H9 (cell line): Measurements from ENCODE around the gene PLIN4. TPM values are rescaled to one million over a fixed set of nuclear protein-coding genes. Genes with fewer than 3 reads are reported as not detected.

Source experiments
- DNase-seq: peaks from one replicate; pipeline ENCODE4 v3.0.0-alpha.2; 2017
- H2AFZ ChIP-seq: one replicate; pipeline ENCODE4 v1.6.1; 2013; ENCODE audit warnings: mild to moderate bottlenecking, low read length, control low read depth, moderate library complexity
- H2AK5ac ChIP-seq: 2 replicates; pipeline ENCODE4 v1.6.1; 2013; ENCODE audit warnings: low read length, control low read depth, mixed read lengths; ENCODE audit not compliant: insufficient read length
- H2BK120ac ChIP-seq: one replicate; pipeline ENCODE4 v1.6.1; 2013; ENCODE audit warnings: low read depth, mild to moderate bottlenecking, low read length, control low read depth, inconsistent platforms; ENCODE audit not compliant: poor library complexity, severe bottlenecking
- H2BK12ac ChIP-seq: 2 replicates; pipeline ENCODE4 v1.6.1; 2013; ENCODE audit warnings: low read length, control low read depth, mixed read lengths, low read depth; ENCODE audit not compliant: insufficient read length
- H2BK15ac ChIP-seq: 2 replicates; pipeline ENCODE4 v1.6.1; 2013; ENCODE audit warnings: low read depth, low read length, control low read depth
- H2BK20ac ChIP-seq: one replicate; pipeline ENCODE4 v1.6.1; 2013; ENCODE audit warnings: low read depth, mild to moderate bottlenecking, low read length, control low read depth, inconsistent platforms; ENCODE audit not compliant: poor library complexity, severe bottlenecking
- H2BK5ac ChIP-seq: 2 replicates; pipeline ENCODE4 v1.6.1; 2013; ENCODE audit warnings: low read length, control low read depth, mixed read lengths; ENCODE audit not compliant: insufficient read length
- H3K14ac ChIP-seq: 2 replicates; pipeline ENCODE4 v1.6.1; 2013; ENCODE audit warnings: low read length, control low read depth; ENCODE audit not compliant: insufficient read depth
- H3K18ac ChIP-seq: 2 replicates; pipeline ENCODE4 v1.6.1; 2013; ENCODE audit warnings: low read depth, mild to moderate bottlenecking, mixed read lengths, low read length, control low read depth; ENCODE audit not compliant: insufficient read length
- H3K23ac ChIP-seq: 2 replicates; pipeline ENCODE4 v1.6.1; 2013; ENCODE audit warnings: low read length, control low read depth, mixed read lengths, low read depth; ENCODE audit not compliant: insufficient read length
- H3K23me2 ChIP-seq: 2 replicates; pipeline ENCODE4 v1.6.1; 2013; ENCODE audit warnings: low read depth, mild to moderate bottlenecking, mixed read lengths, low read length, control low read depth; ENCODE audit not compliant: insufficient read length, poor library complexity, severe bottlenecking
- H3K27ac ChIP-seq: 2 replicates; pipeline ENCODE4 v1.5.1; 2013; ENCODE audit warnings: low read length, control low read depth, mixed read lengths, low read depth; ENCODE audit not compliant: insufficient read length
- H3K27me3 ChIP-seq: 2 replicates; pipeline ENCODE4 v1.6.1; 2013; ENCODE audit warnings: low read length, control low read depth, inconsistent platforms; ENCODE audit not compliant: insufficient read depth
- H3K4ac ChIP-seq: 2 replicates; pipeline ENCODE4 v1.6.1; 2013; ENCODE audit warnings: low read depth, mild to moderate bottlenecking, control low read depth, inconsistent platforms, low read length, moderate library complexity
- H3K4me1 ChIP-seq: 2 replicates; pipeline ENCODE4 v1.6.1; 2013; ENCODE audit warnings: low read length, control low read depth, inconsistent platforms; ENCODE audit not compliant: insufficient read depth
- H3K4me2 ChIP-seq: 2 replicates; pipeline ENCODE4 v1.6.1; 2013; ENCODE audit warnings: low read length, control low read depth, mixed read lengths; ENCODE audit not compliant: insufficient read length, insufficient read depth
- H3K56ac ChIP-seq: 2 replicates; pipeline ENCODE4 v1.6.1; 2013; ENCODE audit warnings: low read depth, mild to moderate bottlenecking, mixed read lengths, low read length, control low read depth; ENCODE audit not compliant: insufficient read length
- H3K79me1 ChIP-seq: 2 replicates; pipeline ENCODE4 v1.6.1; 2013; ENCODE audit warnings: low read depth, mild to moderate bottlenecking, moderate library complexity, low read length, control low read depth, inconsistent platforms; ENCODE audit not compliant: insufficient read depth, poor library complexity, severe bottlenecking
- H3K79me2 ChIP-seq: 2 replicates; pipeline ENCODE4 v1.6.1; 2013; ENCODE audit warnings: low read length, control low read depth, inconsistent platforms; ENCODE audit not compliant: insufficient read depth
- H3K9ac ChIP-seq: 2 replicates; pipeline ENCODE4 v1.6.1; 2013; ENCODE audit warnings: low read length, control low read depth, mixed read lengths; ENCODE audit not compliant: insufficient read length; ENCODE audit errors: extremely low read depth
- H3K9me3 ChIP-seq: one replicate; pipeline ENCODE4 v1.6.1; 2013; ENCODE audit warnings: low read depth, low read length, inconsistent platforms; ENCODE audit not compliant: control insufficient read depth
- H3T11ph ChIP-seq: one replicate; pipeline ENCODE4 v1.6.1; 2013; ENCODE audit warnings: mild to moderate bottlenecking, low read length, control low read depth, inconsistent platforms
- H4K20me1 ChIP-seq: one replicate; pipeline ENCODE4 v1.6.1; 2013; ENCODE audit not compliant: control insufficient read depth, insufficient read length, insufficient read depth
- H4K5ac ChIP-seq: 2 replicates; pipeline ENCODE4 v1.6.1; 2013; ENCODE audit warnings: low read depth, mild to moderate bottlenecking, mixed read lengths, low read length, control low read depth; ENCODE audit not compliant: insufficient read length
- H4K8ac ChIP-seq: replicated peaks from 2 replicates; pipeline ENCODE4 v1.6.1; 2013; ENCODE audit warnings: low read length, control low read depth, mixed read lengths, low read depth; ENCODE audit not compliant: insufficient read length
- H4K91ac ChIP-seq: 2 replicates; pipeline ENCODE4 v1.6.1; 2013; ENCODE audit warnings: low read depth, mild to moderate bottlenecking, moderate library complexity, mixed read lengths, low read length, control low read depth; ENCODE audit not compliant: insufficient read length
- H3K27ac Mint-ChIP-seq, 3 experiments: 2 replicates in 2 of 3; 3 replicates in 1 of 3; pipeline ENCODE4 v1.8.0; 2020 to 2021; ENCODE audit warnings: mixed read lengths in 3 of 3, mild to moderate bottlenecking in 1 of 3, moderate library complexity in 1 of 3
- H3K27me3 Mint-ChIP-seq: 2 replicates; pipeline ENCODE4 v1.8.0; 2021; ENCODE audit warnings: low read depth, mild to moderate bottlenecking, moderate library complexity, mixed read lengths
- H3K36me3 Mint-ChIP-seq, 3 experiments: 2 replicates in 2 of 3; 3 replicates in 1 of 3; pipeline ENCODE4 v1.8.0; 2020 to 2021; ENCODE audit warnings: low read depth in 3 of 3, mixed read lengths in 3 of 3; ENCODE audit not compliant: insufficient read depth in 1 of 3
- H3K4me1 Mint-ChIP-seq, 2 experiments: 2 replicates each; pipeline ENCODE4 v1.8.0; 2020; ENCODE audit warnings: mixed read lengths in 2 of 2
- H3K4me3 Mint-ChIP-seq, 2 experiments: 2 replicates in 1 of 2; 3 replicates in 1 of 2; pipeline ENCODE4 v1.8.0; 2020 to 2021; ENCODE audit warnings: mild to moderate bottlenecking in 2 of 2, mixed read lengths in 2 of 2, moderate library complexity in 1 of 2
- H3K9me3 Mint-ChIP-seq, 2 experiments: 2 replicates in 1 of 2; 3 replicates in 1 of 2; pipeline ENCODE4 v1.8.0; 2020; ENCODE audit warnings: mild to moderate bottlenecking in 2 of 2, mixed read lengths in 2 of 2, moderate library complexity in 1 of 2
- WGBS: extraction: QIAGEN DNeasy Blood & Tissue Kit; methylation state at CpG from one replicate; pipeline ENCODE4 v1.1.7; 2013; ENCODE audit warnings: missing lambda C conversion rate, low lambda C conversion rate, mixed read lengths; ENCODE audit not compliant: insufficient read length; ENCODE audit errors: extremely low coverage; 5-methylcytosine and 5-hydroxymethylcytosine counted together
- total RNA-seq: library from RNA; stranded (reverse); gene quantifications from 2 replicates; pipeline ENCODE4 v1.2.1, GENCODE V29; 2021
- TF ChIP-seq, protein P1 (sequence below): fragments of 200-600 bp; sonication (generic); conservative IDR thresholded peaks from 3 replicates; pipeline ENCODE4 v1.8.0; 2021; ENCODE audit warnings: antibody characterized with exemption, mild to moderate bottlenecking

The PLIN4 gene
- total RNA-seq, 1 experiment from 2014 or later: 1.1 TPM

DNA sequence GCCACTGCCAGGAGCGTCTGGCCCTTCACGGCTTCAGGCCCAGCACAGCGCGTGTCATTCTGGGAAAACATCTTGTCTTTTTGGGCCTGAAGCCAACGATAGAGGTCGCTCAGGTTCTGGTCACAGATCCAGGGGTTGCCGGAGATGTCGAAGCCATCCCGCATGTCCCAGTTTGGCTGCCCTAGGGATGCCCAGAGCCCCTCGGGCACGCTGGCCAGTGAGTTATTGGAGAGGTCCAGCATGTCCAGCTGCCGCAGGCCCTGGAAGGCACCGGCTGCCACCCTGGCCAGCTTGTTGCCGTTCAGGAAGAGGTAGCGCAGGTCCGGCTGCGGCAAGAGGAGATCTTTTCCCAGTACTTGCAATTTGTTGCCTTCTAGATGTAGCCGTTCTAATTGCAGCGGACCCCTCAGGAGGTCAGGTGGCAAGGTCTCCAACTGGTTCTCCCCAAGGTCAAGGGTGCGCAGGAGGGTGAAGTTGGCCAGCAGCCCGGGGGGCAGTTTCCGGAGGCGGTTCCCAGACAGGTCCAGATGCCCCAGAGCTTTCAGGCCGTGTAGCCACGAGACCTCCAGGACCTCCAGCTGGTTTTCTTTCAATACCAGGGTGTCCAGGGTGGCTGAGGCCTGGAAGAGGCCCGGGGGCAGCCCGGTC lies 19.8 kb upstream of the PLIN4 start:
- no peak overlapping the region for H3K18ac ChIP-seq
- H4K20me1 ChIP-seq: no peaks in the 10 kb centered on the region
- H2BK15ac ChIP-seq: no peak overlapping the region
- H3K14ac ChIP-seq: no peak overlapping the region; the same call in 1 of the 2 replicates
- Mint-ChIP-seq H3K4me1 (peaks cover 6 to 15% of the 10 kb centered on the region in 2 experiments), H3K27ac (no peak overlapping the region), H3K27me3 (peaks cover 47% of the 10 kb centered on the region), H3K9me3 (peaks cover 0 to 4% of the 10 kb centered on the region in 2 experiments; a peak in 2 of 5 replicates), H3K36me3 (no peaks in the 10 kb centered on the region), H3K4me3 (no peak overlapping the region)
- no peak overlapping the region for H3K23ac ChIP-seq
- no peaks in the 10 kb centered on the region; the same call in 1 of the 2 replicates for H3K27me3 ChIP-seq
- no peak overlapping the region for H3K27ac ChIP-seq
- H2AFZ ChIP-seq: no peak overlapping the region
- H3K4ac ChIP-seq: no peak overlapping the region
- H3K4me2 ChIP-seq: no peak overlapping the region
- no peak overlapping the region for H2BK12ac ChIP-seq
- H3K23me2 ChIP-seq: peaks cover 3% of the 10 kb centered on the region
- no peak overlapping the region for H2BK120ac ChIP-seq
- no peak overlapping the region for H2BK20ac ChIP-seq
- H3T11ph ChIP-seq: no peak overlapping the region
- H4K5ac ChIP-seq: no peak overlapping the region
- TF ChIP-seq, protein P1, sequence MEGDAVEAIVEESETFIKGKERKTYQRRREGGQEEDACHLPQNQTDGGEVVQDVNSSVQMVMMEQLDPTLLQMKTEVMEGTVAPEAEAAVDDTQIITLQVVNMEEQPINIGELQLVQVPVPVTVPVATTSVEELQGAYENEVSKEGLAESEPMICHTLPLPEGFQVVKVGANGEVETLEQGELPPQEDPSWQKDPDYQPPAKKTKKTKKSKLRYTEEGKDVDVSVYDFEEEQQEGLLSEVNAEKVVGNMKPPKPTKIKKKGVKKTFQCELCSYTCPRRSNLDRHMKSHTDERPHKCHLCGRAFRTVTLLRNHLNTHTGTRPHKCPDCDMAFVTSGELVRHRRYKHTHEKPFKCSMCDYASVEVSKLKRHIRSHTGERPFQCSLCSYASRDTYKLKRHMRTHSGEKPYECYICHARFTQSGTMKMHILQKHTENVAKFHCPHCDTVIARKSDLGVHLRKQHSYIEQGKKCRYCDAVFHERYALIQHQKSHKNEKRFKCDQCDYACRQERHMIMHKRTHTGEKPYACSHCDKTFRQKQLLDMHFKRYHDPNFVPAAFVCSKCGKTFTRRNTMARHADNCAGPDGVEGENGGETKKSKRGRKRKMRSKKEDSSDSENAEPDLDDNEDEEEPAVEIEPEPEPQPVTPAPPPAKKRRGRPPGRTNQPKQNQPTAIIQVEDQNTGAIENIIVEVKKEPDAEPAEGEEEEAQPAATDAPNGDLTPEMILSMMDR: peak; percentile 43
- WGBS: no CpG with 5 or more reads among the region's 27 CpGs
- H4K8ac ChIP-seq: no peak overlapping the region
- H3K79me2 ChIP-seq: no peaks in the 10 kb centered on the region
- DNase-seq: peak; percentile 64
- no peaks in the 10 kb centered on the region for H3K79me1 ChIP-seq
- no peaks in the 10 kb centered on the region for H3K4me1 ChIP-seq
- no peak overlapping the region for H4K91ac ChIP-seq
- no peaks in the 10 kb centered on the region for H3K9me3 ChIP-seq
- H3K56ac ChIP-seq: no peak overlapping the region
- H2BK5ac ChIP-seq: no peak overlapping the region
- H2AK5ac ChIP-seq: no peak overlapping the region
- no peak overlapping the region for H3K9ac ChIP-seq
